CD4-positive, alpha-beta T cell treated with Interleukin-15 for 1 hour (primary cell): Measurements from ENCODE around the gene UQCC5.

Experiments
- DNase-seq: peaks from one replicate; pipeline ENCODE4 v3.0.0-alpha.2; 2020

UQCC5 gene

DNA sequence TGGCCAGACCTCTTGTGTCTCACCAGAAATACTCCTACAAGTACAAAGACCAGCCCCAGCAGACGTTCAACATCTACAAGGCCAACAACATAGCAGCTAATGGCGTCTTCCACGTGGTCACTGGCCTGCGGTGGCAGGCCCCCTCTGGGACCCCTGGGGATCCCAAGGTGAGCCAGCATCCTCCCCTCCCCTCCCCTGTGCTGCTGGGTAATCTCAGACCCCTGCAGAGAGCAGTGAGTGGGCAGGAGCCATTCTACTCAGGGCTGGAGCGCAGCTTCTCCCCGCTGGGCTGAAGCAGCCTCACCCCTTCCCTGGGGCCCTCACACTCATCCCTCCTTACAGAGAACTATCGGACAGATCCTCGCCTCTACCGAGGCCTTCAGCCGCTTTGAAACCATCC, 31.4 kb upstream of the UQCC5 start:
- no peak for DNase-seq

DNA sequence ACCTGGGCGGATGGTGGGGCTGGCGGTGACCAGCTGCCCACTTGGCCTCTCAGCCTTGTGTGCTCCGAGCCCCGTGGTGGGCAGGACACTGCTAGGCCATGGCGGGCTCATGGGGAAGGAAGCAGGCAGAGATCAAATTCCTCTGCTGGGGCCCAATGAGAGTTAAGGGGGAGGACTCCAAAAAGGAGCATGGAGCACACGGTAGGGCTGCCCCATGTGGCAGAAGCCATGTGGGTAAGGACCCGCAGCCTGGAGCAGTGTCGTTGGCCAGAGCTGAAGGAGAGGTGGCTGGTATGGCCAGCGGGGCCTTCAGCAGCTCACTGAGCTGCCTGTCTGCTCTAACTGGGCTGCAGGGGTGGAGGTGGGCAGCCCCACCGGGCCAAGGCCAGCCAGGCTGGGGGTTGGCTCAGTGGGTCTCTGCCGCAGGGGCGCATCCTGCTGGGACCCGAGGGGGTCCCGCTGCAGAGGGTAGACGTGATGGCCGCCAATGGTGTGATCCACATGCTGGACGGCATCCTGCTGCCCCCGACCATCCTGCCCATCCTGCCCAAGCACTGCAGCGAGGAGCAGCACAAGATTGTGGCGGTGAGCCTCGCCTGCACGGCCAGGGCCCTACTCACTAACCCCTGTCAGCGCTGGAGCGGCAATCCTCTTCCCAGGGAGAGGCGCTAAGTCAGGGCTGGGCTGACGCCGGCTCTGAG, 30.0 kb upstream of the UQCC5 start:
- DNase-seq, result no peak

DNA sequence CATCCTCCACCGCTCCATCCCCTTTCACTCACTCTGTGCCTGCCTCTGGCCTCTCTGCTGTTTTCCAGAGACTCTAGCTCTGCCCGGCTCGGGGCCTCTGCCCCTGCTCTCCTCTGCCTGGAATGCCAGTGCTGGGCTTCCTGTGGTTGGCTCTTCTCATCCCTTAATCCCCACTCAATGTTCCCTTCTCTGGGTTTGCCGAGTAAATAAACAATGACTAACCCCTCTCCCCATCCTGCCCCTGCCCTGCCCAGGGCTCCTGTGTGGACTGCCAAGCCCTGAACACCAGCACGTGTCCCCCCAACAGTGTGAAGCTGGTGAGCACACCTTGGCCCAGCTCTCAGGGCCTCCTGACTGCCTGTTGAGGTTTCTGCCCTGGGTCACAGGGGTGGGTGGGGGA, 29.0 kb upstream of the UQCC5 start:
- DNase-seq, result no peak

DNA sequence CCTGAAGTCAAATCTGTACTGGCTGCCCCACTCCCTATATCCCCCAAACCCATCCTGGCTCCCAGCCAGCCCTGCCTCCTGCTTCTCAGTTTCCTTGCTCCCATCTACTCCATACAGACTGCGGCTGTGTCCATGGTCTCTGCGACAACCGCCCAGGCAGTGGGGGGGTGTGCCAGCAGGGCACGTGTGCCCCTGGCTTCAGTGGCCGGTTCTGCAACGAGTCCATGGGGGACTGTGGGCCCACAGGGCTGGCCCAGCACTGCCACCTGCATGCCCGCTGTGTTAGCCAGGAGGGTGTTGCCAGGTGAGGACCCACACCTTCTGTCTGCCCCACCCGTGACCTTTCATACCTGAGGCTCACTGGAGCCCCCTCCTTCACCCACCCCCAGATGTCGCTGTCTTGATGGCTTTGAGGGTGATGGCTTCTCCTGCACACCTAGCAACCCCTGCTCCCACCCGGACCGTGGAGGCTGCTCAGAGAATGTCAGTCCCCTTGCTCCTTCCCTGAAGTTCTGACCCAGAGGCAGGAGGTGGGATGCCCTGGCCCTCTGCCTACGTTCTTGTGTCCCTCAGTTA, 26.6 kb upstream of the UQCC5 start:
- DNase-seq, result no peak

DNA sequence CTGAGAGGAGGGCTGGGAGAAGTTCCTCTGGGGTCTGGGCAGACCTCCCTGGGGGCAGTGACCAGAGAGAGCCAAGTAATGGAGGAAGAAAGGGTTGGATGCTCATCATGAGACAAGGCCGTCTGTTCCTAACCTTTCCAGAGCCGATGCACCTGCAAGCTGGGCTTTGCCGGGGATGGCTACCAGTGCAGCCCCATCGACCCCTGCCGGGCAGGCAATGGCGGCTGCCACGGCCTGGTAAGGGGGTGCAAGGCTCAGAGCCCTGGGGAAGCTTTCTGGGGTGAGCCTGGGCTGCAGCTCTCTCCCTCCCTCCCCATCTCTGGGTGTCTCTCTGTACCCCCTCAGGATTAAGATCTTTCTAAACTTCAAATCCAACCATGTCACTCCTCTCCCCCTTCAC, 24.9 kb upstream of the UQCC5 start:
- DNase-seq, result no peak

DNA sequence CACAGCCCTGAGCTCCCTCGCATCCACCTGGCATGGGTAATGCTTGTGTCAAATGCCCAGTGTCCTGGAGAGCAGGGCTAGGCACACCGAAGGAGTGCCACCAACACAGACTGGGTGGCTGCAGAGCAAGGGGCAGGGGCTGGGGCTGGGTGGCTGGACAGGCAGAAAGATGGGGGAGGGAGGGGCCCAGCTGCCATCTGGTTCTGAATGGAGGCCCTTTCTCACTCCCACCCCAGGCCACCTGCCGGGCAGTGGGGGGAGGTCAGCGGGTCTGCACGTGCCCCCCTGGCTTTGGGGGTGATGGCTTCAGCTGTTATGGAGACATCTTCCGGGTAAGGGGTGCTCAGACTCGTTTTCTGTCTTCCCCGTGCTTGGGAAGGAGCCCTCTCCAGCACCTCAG, 24.3 kb upstream of the UQCC5 start:
- no peak for DNase-seq

DNA sequence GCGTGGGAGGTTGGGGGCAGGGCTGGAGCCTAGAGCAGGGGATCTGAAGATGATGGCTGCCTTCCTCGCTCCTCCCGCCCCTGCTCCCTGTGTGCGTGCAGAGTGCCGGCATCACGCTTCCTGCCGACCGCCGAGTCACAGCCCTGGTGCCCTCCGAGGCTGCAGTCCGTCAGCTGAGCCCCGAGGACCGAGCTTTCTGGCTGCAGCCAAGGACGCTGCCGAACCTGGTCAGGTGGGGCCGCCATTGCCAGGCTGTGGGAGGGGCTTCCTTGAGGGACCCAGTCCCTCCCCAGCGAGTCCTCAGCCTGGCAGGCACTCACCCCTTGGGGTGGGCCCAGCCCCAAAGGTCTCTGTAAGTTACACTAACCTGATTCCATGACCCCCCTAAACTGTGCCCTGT, 23.7 kb upstream of the UQCC5 start:
- DNase-seq, result no peak

DNA sequence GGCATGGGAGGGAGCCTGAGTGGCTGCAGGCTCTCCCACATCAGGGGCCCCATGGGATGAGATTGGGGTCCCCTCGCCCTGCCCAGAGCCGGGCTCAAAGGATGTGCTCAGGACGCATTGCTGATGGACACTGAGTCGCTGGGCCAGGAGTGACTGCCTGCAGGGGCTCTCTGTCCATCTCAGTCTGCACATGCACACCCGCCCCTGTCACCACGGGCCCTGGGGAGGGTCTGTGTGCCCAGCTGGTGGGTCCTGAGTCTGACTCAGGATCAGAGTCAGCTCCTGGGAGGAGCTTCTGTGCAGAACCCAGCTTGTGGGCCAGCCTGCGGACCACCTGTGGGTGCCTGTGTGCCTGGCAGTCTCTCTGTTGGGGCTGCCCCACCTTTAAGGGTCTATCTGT, 23.1 kb upstream of the UQCC5 start:
- no peak for DNase-seq

DNA sequence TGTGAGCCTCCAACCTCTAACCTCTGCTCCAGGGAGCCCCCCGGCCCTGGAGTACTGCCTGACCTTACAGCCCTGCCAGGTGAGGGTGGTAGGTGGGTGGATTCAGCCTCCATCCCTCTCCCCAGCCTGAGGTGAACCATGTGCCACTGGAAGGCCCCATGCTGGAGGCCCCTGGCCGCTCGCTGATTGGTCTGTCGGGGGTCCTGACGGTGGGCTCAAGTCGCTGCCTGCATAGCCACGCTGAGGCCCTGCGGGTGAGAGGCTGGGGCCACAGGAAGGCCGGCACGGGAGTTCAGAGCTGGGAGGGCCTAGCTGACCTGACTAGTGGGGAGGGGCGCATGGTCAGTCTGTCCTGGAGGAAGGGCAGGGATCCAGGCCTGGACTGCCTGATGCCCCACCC, 21.8 kb upstream of the UQCC5 start:
- no peak for DNase-seq

DNA sequence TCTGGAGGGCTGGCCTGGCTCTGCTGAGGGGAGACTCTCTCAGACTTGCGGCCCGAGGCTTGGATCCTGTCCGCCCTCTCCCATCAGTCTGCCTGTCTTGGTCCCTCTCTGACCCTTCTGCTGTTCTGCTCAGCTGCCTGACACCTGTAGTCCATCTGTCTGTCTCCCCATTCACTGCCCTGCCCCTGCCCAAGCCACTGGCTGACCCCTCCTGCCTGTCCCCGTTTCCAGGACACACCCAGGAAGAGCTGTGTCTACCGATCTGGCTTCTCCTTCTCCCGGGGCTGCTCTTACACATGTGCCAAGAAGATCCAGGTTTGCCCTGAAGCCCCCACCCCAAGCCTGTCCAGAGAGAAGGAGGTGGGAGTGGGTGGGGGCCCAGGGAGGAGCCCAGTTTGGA, 21.2 kb upstream of the UQCC5 start:
- no peak for DNase-seq

DNA sequence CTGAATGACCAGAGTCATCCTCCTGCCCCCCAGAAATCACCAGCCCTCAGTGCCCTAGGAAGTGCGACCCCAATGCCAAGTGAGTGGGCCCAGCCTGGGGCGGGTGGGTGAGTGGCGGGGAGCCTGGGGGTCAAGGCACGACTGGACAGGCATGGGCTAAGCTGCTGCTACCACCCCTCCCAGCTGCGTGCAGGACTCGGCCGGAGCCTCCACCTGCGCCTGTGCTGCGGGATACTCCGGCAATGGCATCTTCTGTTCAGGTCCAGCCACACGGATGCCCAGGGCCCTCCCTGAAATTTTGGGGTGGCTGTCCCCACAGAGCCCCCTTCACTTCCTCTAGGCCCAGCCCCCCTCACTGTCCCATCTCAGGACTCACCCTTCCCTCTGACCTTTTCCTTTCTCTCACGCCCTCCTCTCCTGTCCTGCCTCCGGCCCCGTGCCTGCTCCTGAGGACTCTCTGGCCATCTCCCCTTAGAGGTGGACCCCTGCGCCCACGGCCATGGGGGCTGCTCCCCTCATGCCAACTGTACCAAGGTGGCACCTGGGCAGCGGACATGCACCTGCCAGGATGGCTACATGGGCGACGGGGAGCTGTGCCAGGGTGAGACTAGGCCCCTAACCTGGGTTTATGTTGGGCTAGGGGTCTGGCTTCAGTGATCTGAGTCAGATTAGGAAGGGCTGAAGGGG, 19.8 kb upstream of the UQCC5 start:
- no peak for DNase-seq

DNA sequence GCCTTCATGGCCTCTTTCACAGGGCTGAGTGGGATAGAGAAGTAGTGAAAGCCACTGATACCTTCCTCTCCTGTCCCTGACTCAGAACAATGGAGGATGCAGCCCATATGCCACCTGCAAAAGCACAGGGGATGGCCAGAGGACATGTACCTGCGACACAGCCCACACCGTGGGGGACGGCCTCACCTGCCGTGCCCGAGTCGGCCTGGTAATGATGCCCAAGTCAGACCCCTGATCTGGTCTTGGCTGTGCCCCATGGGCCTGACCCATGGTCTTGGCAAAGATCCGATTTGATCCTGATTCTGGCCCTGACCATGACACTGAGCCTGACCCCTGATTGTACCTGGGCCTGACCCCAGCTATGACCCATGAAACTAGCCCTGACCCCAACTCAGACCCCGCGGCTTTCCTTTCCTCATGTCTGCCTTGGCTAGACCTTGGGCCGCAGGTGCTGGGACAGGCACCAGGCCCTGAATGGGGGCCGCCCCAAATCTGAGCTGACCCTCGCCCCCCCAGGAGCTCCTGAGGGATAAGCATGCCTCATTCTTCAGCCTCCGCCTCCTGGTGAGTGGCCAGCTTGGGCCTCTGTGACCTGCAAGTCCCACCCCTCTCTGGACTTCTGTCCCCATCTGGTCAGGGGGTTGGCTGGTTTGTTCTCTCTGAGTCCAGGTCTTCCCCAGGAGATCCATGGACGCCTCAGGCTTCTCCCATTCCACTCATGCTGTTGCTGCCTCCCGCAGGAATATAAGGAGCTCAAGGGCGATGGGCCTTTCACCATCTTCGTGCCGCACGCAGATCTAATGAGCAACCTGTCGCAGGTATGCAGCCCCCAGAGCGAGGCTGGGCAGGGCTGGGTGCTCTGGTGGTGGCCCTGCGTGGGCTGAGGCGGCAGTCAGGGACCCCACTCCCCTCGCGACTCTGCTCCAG, 18.3 kb upstream of the UQCC5 start:
- DNase-seq, result no peak

DNA sequence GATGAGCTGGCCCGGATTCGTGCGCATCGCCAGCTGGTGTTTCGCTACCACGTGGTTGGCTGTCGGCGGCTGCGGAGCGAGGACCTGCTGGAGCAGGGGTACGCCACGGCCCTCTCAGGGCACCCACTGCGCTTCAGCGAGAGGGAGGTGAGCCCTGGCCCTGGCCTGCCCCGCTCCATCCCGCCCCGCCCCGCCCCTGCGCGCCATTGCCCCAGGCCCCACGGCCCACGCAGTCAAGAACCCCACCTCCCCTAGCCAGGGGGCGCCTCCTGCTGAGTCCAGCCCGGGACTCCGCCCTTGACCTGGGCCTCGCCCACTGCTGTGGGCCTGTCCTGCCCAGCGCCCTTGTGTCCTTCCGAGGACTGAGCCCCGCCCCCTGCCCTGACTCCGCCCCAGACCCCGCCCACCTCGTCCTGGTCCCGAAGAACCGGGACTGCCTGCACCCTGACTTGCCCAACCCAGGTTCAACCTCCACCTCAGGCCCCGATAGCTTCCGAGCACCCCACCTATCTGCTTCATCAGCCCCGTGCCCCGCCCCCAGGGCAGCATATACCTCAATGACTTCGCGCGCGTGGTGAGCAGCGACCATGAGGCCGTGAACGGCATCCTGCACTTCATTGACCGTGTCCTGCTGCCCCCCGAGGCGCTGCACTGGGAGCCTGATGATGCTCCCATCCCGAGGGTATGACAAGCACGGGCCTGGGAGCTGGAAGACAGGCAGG, 17.5 kb upstream of the UQCC5 start:
- DNase-seq, result no peak

DNA sequence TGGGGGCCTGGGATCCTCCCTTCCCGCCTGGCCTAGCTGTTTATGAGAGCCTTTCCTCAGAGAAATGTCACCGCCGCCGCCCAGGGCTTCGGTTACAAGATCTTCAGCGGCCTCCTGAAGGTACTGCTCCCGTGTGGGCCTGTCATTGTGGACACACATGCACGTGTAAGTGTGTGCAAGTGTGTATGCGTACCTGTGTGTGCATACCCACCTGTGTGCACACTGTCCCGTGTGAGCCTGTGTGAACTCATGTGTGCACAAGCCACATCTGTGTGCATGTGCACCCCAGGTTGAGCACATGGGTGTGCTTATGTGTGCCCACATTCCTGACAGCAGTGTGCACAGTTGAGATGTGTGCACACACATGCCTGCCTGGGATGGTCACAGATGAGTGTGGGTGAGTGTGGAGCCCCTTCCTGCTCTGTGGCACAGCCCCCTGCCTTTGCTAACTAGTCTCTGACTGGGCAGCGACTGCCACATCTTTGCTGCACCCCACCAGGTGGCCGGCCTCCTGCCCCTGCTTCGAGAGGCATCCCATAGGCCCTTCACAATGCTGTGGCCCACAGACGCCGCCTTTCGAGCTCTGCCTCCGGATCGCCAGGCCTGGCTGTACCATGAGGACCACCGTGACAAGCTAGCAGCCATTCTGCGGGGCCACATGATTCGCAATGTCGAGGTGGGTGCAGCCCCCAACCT, 16.8 kb upstream of the UQCC5 start:
- DNase-seq, result no peak

DNA sequence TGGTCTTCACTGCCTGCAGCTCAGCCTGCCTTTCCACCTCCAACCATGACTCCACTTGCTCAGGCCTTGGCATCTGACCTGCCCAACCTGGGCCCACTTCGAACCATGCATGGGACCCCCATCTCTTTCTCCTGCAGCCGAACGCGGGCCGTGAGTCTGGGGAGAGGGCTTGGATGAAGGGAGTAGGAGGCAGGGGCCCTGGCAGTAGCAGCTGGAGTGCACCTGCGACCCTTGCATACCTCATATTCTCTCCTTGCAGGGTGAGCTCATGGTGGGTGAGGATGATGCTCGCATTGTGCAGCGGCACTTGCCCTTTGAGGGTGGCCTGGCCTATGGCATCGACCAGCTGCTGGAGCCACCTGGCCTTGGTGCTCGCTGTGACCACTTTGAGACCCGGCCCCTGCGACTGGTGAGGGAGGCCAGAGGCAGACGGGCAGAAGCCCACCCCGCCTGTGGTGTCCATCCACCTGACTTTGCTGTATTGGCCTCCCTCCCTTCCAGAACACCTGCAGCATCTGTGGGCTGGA, 16.2 kb upstream of the UQCC5 start:
- DNase-seq, result no peak

DNA sequence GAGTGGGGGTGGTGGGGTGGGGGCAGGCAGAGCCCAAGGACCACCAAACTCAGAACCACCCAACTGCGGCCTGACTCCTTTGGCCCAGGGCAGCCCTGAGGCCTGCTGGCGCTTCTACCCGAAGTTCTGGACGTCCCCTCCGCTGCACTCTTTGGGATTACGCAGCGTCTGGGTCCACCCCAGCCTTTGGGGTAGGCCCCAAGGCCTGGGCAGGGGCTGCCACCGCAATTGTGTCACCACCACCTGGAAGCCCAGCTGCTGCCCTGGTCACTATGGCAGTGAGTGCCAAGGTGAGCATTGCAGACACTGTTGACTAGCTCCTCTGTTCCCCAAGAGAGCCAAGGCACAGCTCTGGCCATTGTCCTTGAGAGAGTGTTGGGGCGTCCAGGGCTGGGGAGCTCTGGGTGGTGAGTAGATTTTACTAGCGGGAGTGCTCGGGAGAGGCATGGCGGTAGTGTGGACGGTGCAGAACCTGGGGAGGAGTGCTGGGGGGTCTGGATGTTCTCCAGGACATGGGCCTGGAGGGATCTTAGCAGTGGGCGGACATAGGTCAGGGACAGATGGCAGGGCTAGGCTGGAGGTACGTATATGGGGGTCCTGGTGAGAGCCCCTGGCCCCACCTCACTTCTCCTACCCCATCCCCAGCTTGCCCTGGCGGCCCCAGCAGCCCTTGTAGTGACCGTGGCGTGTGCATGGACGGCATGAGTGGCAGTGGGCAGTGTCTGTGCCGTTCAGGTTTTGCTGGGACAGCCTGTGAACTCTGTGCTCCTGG, 15.5 kb upstream of the UQCC5 start:
- DNase-seq, result no peak

DNA sequence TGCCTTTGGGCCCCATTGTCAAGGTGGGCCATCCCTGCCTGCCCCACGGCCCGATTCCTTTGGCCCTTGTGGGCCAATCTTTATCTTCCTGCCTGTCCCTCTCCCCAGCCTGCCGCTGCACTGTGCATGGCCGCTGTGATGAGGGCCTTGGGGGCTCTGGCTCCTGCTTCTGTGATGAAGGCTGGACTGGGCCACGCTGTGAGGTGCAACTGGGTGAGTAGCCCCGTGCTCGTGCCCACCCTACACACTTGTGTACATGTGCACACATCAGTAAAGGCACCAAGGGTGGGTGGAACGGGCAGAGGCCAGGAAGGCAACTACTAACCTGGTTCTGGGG, 14.9 kb upstream of the UQCC5 start:
- DNase-seq, result no peak

DNA sequence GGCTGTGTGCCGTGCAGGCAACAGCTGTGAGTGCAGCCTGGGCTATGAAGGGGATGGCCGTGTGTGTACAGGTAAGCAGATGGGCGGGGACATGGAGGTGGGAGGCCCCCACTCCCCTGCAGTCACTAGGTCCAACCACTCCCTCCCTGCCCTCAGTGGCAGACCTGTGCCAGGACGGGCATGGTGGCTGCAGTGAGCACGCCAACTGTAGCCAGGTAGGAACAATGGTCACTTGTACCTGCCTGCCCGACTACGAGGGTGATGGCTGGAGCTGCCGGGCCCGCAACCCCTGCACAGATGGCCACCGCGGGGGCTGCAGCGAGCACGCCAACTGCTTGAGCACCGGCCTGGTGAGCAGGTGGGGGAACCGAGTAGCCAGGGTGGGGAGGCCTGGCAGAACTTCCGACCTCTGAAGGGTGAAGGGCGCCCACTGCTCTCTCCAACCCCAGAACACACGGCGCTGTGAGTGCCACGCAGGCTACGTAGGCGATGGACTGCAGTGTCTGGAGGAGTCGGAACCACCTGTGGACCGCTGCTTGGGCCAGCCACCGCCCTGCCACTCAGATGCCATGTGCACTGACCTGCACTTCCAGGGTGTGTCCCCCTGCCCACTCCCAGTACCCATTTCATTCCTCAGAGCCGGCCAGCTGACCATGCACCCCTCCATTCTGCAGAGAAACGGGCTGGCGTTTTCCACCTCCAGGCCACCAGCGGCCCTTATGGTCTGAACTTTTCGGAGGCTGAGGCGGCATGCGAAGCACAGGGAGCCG, 14.3 kb upstream of the UQCC5 start:
- DNase-seq, result no peak

DNA sequence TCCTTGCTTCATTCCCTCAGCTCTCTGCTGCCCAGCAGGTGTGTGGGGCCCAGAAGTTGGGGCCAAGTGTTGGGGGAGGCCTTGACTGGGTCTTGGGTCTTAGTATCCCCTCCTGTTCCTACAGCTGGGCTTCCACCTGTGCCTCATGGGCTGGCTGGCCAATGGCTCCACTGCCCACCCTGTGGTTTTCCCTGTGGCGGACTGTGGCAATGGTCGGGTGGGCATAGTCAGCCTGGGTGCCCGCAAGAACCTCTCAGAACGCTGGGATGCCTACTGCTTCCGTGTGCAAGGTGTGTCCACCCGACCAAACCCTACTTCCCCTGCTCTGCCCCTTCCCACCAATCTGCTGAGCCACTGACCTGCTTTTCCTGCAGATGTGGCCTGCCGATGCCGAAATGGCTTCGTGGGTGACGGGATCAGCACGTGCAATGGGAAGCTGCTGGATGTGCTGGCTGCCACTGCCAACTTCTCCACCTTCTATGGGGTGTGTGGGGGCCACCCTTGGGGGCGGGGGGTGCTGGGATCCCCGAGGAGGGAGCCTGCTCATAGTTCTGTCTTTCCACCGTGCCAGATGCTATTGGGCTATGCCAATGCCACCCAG, 13.7 kb upstream of the UQCC5 start:
- DNase-seq, result no peak
